K562 (cell line): ENCODE results near the gene SPHK2. TPM values are rescaled to one million over a fixed set of nuclear protein-coding genes. Genes with fewer than 3 reads are reported as not detected.

Source experiments
- CREB1 ChIP-seq, 2 experiments: sonication (generic) in 1 of 2; formaldehyde crosslinking in 1 of 2; IDR thresholded peaks; 2 replicates each; pipeline versions ENCODE4 v1.6.1 to v1.8.0; 2012 to 2022; ENCODE audit warnings: inconsistent platforms in 1 of 2, mild to moderate bottlenecking in 1 of 2, missing genetic modification reagents in 1 of 2, moderate library complexity in 1 of 2
- EP300 ChIP-seq: IDR thresholded peaks from 2 replicates; pipeline ENCODE4 v1.6.1; 2012; ENCODE audit warnings: low read length, improper control_type of control experiment
- FOSL1 ChIP-seq: fragments of 200-800 bp; sonication (Bioruptor generic); conservative IDR thresholded peaks from 2 replicates; pipeline ENCODE4 v1.6.1; 2016; ENCODE audit warnings: missing genetic modification characterization, missing compliant biosample characterization
- HDGF ChIP-seq: fragments of 450-650 bp; IDR thresholded peaks from 2 replicates; pipeline ENCODE4 v1.6.1; 2016
- NR1H2 ChIP-seq: sonication (generic); formaldehyde crosslinking; IDR thresholded peaks from 2 replicates; pipeline ENCODE4 v1.4.0; 2020; ENCODE audit warnings: mild to moderate bottlenecking, missing genetic modification reagents
- POLR2B ChIP-seq: fragments of 450-650 bp; IDR thresholded peaks from 2 replicates; pipeline ENCODE4 v1.6.1; 2018; ENCODE audit warnings: low read depth; ENCODE audit not compliant: partially characterized antibody
- POLR2G ChIP-seq: fragments of 200-400 bp; formaldehyde crosslinking; IDR thresholded peaks from 2 replicates; pipeline ENCODE4 v1.6.1; 2017; ENCODE audit warnings: low read depth, mild to moderate bottlenecking, antibody characterized with exemption, low read length, moderate library complexity
- POU5F1 ChIP-seq: fragments of 150-350 bp; IDR thresholded peaks from 2 replicates; pipeline ENCODE4 v1.6.1; 2014; ENCODE audit warnings: borderline replicate concordance, low read length, low read depth, mild to moderate bottlenecking; ENCODE audit not compliant: partially characterized antibody
- SETDB1 ChIP-seq: IDR thresholded peaks from one replicate; pipeline ENCODE4 v1.6.1; 2012; ENCODE audit warnings: low read length, control low read depth, inconsistent platforms
- SMC3 ChIP-seq: conservative IDR thresholded peaks from 2 replicates; pipeline ENCODE4 v1.6.1; 2011; ENCODE audit warnings: low read depth, low read length, improper control_type of control experiment; ENCODE audit not compliant: insufficient read depth
- SP1 ChIP-seq: sonication (generic); formaldehyde crosslinking; IDR thresholded peaks from 2 replicates; pipeline ENCODE4 v1.8.1; 2022; ENCODE audit warnings: mild to moderate bottlenecking, missing genetic modification reagents
- SRSF1 ChIP-seq: fragments of 200-400 bp; formaldehyde crosslinking; IDR thresholded peaks from 2 replicates; pipeline ENCODE4 v1.6.1; 2017; ENCODE audit warnings: mild to moderate bottlenecking, low read depth, low read length, moderate library complexity
- SUPT5H ChIP-seq: fragments of 450-650 bp; IDR thresholded peaks from 2 replicates; pipeline ENCODE4 v1.6.1; 2016
- TOE1 ChIP-seq, 2 experiments: fragments of 450-650 bp in 1 of 2; sonication (generic) in 1 of 2; formaldehyde crosslinking in 1 of 2; IDR thresholded peaks; 2 replicates each; pipeline versions ENCODE4 v1.7.1 to v1.8.0; 2016 to 2022; ENCODE audit warnings: borderline replicate concordance in 2 of 2, mild to moderate bottlenecking in 2 of 2, antibody characterized with exemption in 1 of 2, inconsistent platforms in 1 of 2, low read depth in 1 of 2, missing genetic modification reagents in 1 of 2, moderate library complexity in 1 of 2
- U2AF1 ChIP-seq: fragments of 200-400 bp; formaldehyde crosslinking; optimal IDR thresholded peaks from 2 replicates; pipeline ENCODE3; 2017; ENCODE audit warnings: mild to moderate bottlenecking, low read depth, low read length, moderate library complexity
- ZBTB11 ChIP-seq, 3 experiments: fragments of 200-800 bp in 1 of 3; fragments of 250-450 bp in 1 of 3; fragments of 450-650 bp in 1 of 3; sonication (Bioruptor Pico) in 1 of 3; sonication (Bioruptor generic) in 1 of 3; formaldehyde crosslinking in 1 of 3; IDR thresholded peaks; 2 replicates each; pipeline versions ENCODE4 v1.6.1 to v1.8.0; 2016 to 2022; ENCODE audit warnings: mild to moderate bottlenecking in 2 of 3, missing genetic modification characterization in 2 of 3, missing compliant biosample characterization in 1 of 3, moderate library complexity in 1 of 3
- ZNF212 ChIP-seq: fragments of 450-650 bp; formaldehyde crosslinking; IDR thresholded peaks from 2 replicates; pipeline ENCODE4 v1.4.0; 2020; ENCODE audit warnings: mild to moderate bottlenecking
- ZNF561 ChIP-seq: fragments of 450-650 bp; formaldehyde crosslinking; conservative IDR thresholded peaks from 2 replicates; pipeline ENCODE4 v1.4.0; 2020; ENCODE audit warnings: mild to moderate bottlenecking, moderate library complexity
- polyA plus RNA-seq, 8 experiments: library from polyadenylated mRNA; depleted of rRNA in 4 of 8; stranded (reverse) in 5 of 8; unstranded in 3 of 8; fragments of >200 nt; fragmentation: Nextera tagmentation in 2 of 8; fragmentation: Illumina TruSeq in 1 of 8; extraction: Ambion mirVana in 2 of 8; extraction: Trizol in 1 of 8; gene quantifications; 2 replicates each; pipeline versions ENCODE4 v1.2.1 to v1.2.3, GENCODE V29; 2011 to 2014; ENCODE audit warnings: inconsistent platforms in 1 of 8, missing spikeins in 1 of 8
- total RNA-seq, 7 experiments: library from RNA; depleted of rRNA in 6 of 7; stranded (reverse); fragments of >200 nt in 6 of 7; fragmentation: Illumina TruSeq in 2 of 7; extraction: Trizol in 2 of 7; gene quantifications; 2 replicates each; pipeline versions ENCODE4 v1.2.1 to v1.2.3, GENCODE V29; 2011 to 2021; ENCODE audit warnings: low replicate concordance in 1 of 7
- TF ChIP-seq, protein P1 (sequence below), 2 experiments: fragments of 450-650 bp in 1 of 2; IDR thresholded peaks; 2 replicates each; pipeline ENCODE4 v1.6.1; 2011 to 2017; ENCODE audit warnings: low read depth in 2 of 2, antibody characterized with exemption in 1 of 2, borderline replicate concordance in 1 of 2, low read length in 1 of 2, mild to moderate bottlenecking in 1 of 2, mixed read lengths in 1 of 2; ENCODE audit not compliant: control insufficient read depth in 1 of 2
- TF ChIP-seq, protein P2 (sequence below): sonication (generic); formaldehyde crosslinking; IDR thresholded peaks from 2 replicates; pipeline ENCODE4 v1.9.0; 2022; ENCODE audit warnings: mild to moderate bottlenecking, missing genetic modification reagents

SPHK2 gene
- total and polyA plus RNA-seq, 9 of the 15 experiments (the other 6 are each of a cell fraction or from before 2014, with no cell fraction given), result 0.10 to 15.2 (median 2.9) TPM

DNA sequence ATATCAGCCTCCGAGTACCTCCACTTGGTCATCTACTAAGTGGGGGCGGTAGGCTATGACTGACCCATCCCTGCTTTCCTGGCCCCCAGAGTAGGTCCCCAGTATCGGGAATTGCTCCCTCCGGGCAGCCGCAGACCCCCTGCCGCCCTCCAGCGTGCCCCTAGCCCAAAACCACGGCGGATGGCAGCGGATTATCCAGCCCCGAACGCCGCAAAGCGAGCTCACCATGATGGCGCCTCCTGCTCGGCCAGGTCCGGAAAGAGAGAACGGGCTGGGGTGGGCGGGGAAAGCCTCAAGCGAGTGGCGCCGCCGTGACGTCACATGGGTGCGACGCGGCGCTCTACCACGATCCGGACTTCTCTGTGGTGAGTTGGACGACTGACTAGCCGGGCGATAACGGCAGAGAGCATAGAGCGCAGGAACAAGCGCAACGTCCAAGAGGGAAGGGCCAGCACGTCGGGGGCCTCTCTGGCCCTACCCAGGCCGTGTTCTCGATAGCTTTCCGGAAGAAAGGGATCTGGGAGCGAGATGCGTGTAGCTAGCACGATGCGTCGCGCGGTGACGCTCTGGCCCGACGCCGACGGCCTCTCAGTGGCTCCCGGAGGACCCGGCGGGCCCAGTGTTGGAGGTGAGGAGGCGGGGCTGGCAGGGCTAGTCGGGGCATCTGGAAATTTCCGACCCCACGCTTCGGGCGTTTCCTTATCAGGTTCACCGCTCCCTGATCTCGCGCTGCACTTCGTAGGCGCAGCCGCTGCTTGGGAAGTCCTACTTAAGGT, at the start of gene SPHK2, which contains the start of gene RPL18 (continued):
- TF ChIP-seq HDGF (peak; percentile 97; the same call in 1 of the 2 replicates), SRSF1 (peak; percentile 95), FOSL1 (tag) (peak; percentile 65), CREB1 (IDR thresholded peaks at IDR 0.05) (peak; percentile 97), CREB1 (CRISPR knock-in tag; IDR thresholded peaks at IDR 0.05) (peak; percentile 100), EP300 (peak; percentile 69), U2AF1 (peak; percentile 87), SETDB1 (peak; percentile 97), SUPT5H (peak; percentile 99), SP1 (CRISPR knock-in tag) (peak; percentile 99), POLR2G (peak; percentile 100), ZBTB11 (CRISPR knock-in tag; IDR thresholded peaks at IDR 0.05) (peak in 1 of 3 experiments; percentile 71; a peak in 2 of 6 replicates), ZNF561 (CRISPR knock-in tag) (no peak), POLR2B (peak; percentile 96), NR1H2 (CRISPR knock-in tag) (no peak), POU5F1 (peak; percentile 59), TOE1 (IDR thresholded peaks at IDR 0.05; ENCODE audit: borderline replicate concordance) (peak; percentile 17), TOE1 (CRISPR knock-in tag; IDR thresholded peaks at IDR 0.05; ENCODE audit: borderline replicate concordance, low read depth) (no peak), ZNF212 (CRISPR knock-in tag) (no peak), SMC3 (no peak; the same call in 1 of the 2 replicates)
- TF ChIP-seq, protein P1, sequence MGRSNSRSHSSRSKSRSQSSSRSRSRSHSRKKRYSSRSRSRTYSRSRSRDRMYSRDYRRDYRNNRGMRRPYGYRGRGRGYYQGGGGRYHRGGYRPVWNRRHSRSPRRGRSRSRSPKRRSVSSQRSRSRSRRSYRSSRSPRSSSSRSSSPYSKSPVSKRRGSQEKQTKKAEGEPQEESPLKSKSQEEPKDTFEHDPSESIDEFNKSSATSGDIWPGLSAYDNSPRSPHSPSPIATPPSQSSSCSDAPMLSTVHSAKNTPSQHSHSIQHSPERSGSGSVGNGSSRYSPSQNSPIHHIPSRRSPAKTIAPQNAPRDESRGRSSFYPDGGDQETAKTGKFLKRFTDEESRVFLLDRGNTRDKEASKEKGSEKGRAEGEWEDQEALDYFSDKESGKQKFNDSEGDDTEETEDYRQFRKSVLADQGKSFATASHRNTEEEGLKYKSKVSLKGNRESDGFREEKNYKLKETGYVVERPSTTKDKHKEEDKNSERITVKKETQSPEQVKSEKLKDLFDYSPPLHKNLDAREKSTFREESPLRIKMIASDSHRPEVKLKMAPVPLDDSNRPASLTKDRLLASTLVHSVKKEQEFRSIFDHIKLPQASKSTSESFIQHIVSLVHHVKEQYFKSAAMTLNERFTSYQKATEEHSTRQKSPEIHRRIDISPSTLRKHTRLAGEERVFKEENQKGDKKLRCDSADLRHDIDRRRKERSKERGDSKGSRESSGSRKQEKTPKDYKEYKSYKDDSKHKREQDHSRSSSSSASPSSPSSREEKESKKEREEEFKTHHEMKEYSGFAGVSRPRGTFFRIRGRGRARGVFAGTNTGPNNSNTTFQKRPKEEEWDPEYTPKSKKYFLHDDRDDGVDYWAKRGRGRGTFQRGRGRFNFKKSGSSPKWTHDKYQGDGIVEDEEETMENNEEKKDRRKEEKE (IDR thresholded peaks at IDR 0.05; ENCODE audit: borderline replicate concordance in 1 of 2, control insufficient read depth in 1 of 2, low read depth in 2 of 2, low read length in 1 of 2), result peak in 1 of 2 experiments; percentile 96; a peak in 2 of 4 replicates
- TF ChIP-seq, protein P2, sequence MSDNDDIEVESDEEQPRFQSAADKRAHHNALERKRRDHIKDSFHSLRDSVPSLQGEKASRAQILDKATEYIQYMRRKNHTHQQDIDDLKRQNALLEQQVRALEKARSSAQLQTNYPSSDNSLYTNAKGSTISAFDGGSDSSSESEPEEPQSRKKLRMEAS, result peak; percentile 95
